NCI-H226 (cell line): ENCODE data around the gene TLK1.
A peak's percentile ranks its signal among the peaks of the same experiment; 100 is the strongest.

Experiments
- DNase-seq: peaks from one replicate; pipeline ENCODE4 v3.0.0-alpha.2; 2015

Gene TLK1

DNA sequence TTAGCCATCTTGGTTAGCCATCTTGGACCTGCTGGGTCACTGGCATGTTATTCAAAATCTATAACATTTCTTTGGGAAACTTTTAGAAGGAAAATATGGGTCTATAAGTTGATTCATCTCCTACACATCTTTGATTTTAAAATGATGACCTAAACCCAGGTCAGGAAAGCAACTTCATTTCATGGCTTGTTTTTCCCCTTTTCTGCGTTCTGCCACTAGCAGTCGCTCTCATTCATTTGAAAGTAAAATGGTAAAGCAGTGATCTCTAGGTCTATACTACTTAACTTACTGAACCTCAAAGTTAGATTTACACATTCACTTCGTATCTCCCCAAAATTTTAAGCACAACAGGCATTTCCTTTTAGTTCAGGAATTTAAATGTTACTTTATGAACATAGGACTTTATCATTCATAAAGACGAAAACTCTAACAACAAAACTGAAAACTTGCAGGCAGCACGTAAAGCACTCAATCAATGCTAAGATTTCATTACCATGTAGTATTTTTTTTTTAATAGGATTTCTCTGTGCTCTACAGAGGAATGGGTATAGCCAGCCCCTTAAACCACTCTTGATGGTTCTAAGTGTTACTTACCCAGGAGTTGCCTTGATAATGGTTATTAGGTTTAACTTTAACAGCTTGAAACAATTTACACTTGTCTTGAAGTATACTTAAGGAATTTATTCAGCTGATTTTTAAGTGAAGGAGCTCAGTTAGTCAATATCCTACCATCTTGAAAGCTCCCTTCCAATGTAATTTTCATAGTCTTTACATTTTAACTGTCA is 169.1 kb downstream of the TLK1 start:
- no peak for DNase-seq

DNA sequence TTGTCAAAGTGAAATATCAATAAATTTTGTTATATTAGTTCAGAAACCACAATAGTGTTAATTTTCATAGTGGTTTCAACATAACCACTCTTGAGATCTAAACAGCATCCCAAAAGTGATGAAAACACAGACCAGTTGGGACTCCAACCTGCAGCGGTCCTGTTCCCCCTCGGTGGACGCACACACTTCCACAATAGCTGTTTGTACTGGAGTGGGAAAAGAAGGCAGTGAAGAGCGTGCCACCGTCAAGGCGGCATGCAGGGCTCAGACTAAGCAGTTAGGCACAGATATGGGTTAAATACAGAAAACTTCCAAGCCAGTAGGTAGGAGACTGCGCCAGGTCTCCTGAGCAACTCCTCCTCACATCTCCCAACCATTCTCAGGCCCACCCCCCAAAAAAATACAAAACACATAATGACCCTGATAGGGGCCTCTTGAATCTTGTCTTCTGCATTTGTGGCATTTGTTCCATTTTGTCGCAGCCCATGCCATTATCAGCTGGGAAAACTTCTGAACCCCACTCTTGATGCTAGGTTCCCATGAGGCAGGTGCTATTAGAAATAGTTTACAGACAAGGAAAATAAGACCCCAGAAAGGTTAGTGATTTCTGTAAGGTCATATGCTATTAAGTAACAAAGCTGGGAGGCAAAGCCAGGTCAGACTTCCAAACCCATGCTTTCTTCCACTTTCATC is 174.0 kb downstream of the TLK1 start:
- no peak for DNase-seq

DNA sequence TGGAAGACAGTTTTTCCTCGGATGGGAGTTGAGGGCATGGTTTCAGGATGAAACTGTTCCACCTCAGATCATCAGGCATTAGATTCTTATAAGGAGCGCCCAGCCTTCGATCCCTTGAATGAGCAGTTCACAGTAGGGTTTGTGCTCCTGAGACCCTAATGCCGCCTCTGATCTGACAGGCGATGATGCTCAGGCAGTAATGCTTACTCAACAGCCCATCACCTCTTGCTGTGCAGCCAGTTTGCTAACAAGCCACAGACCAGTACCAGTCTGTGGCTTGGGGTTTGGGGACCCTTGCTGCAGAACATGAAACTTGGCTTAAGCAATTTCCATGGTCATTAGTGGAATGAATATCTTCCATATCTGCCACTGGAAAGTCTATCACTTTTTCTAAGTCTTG is 175.3 kb downstream of the TLK1 start:
- no peak for DNase-seq

DNA sequence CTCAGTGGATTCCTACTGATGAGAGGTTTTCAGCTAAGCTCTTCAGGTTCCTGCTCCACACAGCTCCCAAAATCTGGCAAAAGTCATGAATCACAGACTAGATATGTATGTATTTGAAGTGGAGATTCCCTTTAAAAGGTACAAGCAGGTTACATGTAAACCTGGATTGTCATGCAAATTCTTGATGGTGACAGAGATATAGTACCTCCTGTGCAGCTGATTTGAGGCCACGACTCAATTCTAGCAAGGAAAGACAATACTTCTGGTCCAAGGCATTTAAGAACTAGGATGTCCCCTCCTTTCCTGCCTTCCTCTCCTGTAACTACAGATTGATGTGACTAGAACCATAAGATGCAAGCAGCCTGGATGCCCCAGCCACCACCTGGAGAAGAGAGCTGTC is 176.6 kb downstream of the TLK1 start:
- no peak for DNase-seq

DNA sequence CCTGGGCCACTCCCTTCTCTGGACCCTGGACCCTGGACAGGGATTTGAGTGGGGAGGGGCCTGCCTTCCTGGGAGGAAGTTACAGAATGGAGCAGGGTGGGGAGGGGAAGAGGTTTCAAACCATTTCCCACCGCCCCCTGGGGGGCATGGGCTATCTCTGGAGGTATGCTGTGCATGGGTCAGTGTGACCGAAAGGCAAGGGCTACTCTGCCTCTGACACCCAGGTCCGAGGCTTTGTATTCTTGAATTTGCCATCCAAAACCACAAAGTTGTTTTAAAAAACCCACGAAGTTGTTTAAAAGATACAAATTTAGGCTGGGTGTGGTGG is 184.8 kb downstream of the TLK1 start:
- no peak for DNase-seq

DNA sequence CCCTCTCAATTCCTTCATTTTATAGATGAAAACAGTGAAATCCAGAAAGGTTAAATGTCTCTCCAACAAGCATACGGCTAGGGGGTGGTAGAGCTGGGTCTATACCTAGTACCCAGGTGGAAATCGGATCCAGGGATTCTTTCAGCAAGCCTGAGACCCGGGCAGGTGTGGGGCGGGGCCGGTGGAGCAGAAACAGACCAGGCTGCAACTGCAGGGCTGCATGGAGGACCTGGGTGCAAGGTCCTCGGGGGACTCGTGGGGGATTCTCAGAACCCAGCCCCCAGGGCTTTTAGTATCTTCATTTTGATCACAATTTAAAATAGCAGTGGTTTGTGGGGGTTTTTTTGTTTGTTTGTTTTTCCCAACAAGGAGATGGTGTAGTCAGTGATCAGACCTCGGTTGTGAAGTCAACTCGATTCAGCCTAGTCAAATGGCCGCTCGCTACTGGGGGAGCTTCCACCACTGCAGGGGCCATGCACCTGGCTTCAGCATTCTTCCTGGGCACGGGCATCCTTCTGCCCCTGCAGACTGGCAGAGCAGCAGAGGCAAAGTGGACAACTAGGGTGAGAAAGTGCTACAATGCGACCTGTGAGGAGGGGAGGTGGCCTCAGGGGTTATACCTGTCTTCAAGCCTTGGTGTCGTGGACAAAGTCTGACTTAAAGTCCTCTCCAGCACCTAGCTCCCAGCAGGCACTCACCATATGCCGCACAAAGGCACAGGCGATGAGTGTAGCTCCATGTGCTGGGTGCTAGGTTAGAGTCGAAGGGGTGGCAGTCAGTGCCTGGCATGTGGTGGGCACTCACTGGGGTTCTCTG is 185.4 kb downstream of the TLK1 start:
- no peak for DNase-seq

DNA sequence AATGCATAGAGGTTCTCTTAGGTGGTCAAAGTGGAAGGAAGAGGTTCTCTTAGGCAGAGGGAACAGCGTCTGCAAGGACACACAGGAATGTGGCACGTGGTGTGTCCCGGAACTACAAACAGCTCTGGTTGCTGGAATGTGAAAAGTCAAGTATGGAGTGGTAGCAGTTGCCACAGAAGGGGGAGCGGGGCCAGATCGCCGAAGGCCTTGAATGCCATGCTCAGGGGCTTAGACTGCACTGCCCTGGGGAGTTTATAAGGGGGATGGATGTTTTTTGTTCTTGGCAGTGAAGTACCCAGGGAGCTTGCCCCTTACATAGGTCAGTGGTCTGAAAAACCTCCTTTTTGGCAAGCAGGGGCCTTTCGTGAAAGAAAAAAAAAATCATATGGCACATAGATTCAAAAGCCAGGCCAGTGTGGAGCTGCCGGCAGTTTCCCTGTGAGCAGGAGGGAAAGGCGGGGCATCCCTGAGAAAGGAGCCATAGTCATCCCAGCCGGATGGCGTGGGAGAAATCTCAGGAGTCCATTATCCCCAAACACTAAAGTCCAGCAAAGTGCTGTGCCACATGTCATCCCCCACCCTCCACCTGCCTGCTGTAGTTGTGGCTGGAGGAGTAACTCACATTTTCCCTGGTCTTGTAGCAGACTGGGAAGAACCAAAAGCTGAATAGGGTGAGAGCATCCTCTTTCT is 186.2 kb downstream of the TLK1 start:
- no peak for DNase-seq

DNA sequence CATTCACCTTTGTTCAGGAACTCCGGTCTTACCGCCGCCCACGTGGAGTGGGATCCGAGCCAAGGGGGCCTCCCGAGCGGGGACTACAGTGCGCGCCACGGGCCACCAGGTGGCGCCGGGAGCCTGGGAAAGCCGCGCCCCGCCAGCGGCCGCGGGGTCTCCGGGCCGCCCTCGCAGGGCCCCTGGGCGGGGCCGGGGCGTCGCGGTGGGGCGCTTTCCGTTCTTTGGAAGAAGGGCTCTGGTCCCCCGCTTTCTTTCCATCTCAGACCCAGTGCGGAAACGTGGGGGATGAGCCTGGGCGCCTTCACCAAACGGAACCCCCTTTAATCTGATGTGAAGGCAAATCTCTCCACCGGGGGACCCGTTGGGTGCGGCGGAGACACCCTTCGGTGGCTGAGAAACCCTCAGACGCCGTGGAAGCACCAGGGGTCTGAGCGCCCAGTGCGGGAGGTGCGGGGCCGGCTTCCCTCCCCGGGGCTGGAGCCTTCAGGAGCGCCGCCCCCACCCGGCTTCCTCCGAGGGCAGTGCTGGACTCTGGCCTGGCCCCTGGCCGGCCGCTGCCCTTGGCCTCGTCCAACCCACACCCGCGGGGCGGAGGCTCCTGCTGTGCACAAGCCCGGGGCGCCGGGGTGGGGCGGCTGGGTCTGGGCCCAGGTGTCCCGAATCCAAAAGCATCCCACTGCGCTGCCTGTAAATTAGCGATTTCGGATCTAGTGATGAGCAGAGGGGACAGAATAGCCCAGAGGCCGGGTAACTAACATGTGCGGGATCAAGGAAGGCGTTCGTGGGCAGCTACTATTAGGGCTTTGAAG is 187.0 kb downstream of the TLK1 start:
- peak; percentile 67 for DNase-seq

DNA sequence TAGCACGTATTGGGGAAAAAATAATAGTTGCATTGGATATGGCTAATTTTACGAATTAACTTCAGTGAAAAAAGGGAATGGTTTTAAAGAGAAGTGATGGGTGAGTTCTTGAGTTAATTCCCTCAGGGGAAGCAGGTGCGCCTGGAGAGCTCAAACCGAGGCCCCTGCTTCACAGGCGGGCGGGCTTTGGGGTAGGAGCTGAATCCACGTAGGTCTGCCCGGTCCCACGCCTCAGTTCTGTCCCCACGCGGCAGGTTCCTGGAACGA is 187.5 kb downstream of the TLK1 start:
- no peak for DNase-seq

DNA sequence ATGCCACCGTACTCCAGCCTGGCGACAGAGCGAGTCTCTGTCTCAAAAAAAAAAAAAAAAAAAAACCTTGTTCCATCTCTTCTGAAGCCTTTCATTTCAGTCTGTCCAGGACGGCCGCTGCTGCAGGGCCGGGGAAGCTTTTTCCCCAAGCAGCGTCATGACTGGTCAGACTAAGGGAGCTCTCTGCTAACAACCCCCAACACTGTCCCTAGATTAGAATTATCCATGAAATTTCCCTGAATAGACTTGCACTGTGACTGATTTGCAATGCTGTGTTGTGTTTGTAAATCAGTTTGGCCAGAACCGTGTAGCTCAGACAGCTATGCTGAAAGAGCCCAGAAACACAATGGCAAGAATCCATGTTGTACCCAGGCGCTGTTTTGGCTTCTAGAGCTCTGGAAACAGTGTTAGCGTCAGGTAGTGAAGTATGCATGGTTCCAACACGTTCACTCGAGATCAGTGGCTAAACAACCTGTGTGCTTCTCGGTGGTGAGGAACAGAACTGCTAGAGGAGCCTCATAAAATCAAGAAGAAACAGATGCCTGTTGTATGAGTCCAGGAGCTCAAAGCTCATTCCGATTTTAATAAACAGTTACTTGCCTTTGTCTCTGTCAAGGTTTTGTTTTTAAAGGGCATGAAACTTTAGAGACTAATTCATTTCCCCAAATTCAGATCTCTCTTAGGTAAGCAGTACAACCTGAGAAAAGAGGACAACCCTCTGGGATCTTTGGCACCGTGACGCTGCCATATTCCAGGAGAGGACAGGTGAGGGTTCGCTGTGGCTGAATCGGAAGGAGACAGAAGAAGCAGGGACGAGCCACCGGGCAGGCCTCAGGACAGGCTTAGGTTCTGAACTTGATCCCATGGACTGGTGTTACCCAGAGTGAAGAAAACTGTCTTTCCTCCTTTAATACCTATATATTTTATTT is 188.1 kb downstream of the TLK1 start:
- DNase-seq, result no peak

DNA sequence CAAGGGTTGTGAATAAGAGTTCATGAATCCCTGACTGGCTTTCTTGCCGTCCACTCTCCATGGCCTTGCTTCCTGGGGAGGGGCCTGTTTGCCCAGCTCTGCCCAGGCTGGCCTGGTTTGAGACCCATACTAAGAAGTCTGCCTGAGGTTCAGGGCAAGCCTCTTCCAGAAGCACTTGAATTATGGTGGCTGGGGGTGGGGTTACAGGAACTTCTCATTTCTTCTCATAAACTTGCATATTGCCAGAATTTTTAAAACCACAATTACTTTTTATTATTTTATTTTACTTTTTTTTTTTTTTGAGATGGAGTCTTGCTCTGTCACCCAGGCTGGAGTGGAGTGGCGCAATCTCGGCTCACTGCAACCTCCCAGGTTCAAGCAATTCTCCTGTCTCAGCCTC is 189.6 kb downstream of the TLK1 start:
- no peak for DNase-seq

DNA sequence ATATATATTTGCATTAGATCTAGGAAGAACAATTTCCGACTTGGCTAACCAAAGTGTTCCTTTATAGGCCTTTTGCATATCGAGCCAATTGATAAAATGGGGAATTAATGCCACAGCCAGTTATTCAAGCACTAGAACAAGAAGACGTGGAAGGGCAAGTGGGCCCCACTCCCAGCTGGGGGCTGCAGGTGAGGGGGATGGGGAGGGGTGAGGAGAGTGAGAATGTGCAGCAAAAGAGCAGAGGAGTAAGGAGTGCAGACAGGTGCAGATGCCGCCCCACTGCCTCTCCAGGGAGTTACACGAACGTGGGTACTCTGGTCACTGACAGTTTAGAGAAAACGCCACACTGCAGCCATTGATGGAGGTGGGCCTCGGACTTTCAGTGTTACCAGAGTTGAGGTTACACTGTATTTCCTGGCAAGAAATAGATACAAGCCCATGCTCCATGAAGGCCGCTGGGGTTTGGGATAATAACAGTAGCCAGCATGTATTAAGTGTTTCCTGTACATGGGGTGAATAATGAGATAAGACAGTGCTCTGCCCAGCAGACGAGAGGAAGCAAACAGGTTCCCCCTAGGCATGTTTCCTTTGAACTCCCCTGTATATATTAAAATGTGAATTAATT is 190.7 kb downstream of the TLK1 start:
- DNase-seq, result no peak

DNA sequence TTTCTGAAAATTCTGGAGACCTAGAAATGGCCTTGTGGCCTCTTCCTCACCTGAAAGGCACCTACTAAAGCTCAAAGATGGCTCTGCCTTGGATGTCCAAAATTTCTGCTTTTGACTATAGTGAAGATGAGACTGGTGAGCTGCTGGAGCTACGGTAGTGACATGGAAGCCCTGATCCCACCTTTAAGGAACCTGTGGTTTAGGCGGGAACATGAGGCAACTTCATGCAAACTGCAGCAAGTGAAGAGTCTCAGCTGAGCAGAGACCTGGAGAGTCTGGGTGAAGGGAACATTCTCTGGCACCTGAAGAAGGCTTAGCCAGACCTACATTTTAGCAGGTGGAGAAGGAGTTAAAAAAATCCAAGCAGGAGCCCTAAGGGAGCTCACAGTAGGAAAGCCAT is 191.7 kb downstream of the TLK1 start:
- no peak for DNase-seq

DNA sequence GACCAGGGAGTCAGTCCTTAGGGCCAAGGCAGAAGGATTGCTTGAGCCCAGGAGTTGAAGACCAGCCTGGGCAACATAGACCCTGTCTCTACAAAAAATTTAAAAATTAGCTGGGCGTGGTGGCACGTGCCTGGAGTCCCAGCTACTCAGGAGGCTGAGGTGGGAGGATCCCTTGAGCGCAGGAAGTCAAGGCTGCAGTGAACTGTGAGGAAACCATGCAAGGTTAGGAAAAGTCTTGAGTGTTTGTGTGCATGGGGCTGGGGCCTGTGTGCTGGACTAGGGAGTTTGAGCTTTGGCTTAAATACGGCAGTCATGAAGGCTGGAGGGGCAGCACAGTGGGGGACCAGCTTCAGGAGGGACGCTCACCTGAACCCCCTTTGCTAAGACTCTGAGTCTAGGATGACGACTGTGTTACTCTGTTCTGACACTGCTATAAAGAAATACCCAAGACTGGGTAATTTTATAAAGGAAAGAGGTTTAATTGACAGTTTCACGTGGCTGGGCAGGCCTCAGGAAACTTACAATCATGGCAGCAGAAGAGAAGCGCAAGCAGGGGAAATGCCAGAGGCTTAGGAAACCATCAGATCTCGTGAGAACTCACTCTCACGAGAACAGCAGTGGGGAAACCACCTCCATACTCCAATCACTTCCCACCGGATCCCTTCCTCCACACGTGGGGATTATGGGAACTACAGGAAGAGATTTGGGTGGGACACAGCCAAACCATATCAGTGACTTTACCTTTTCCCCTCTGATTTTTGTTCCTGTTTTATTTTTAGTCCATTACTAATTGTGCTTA is 192.3 kb downstream of the TLK1 start:
- DNase-seq, result no peak

DNA sequence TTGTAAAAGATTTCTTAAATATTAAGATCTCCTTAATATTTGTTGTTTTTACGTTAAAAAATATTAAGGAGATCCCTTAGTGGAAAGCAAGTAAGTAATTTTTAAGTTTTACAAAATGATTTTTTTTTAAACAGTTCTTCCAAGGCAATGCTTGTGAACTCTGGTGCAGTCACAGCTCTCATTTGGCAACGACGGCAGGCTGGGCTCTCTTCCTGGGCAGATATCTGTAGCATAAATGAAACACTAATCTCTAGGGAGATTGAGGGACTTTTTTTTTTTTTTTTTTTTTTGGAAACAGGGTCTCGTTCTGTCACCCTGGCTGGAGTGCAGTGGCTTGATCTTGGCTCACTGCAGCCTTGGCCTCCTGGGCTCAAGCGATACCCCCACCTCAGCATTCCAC is 193.1 kb downstream of the TLK1 start:
- no peak for DNase-seq

DNA sequence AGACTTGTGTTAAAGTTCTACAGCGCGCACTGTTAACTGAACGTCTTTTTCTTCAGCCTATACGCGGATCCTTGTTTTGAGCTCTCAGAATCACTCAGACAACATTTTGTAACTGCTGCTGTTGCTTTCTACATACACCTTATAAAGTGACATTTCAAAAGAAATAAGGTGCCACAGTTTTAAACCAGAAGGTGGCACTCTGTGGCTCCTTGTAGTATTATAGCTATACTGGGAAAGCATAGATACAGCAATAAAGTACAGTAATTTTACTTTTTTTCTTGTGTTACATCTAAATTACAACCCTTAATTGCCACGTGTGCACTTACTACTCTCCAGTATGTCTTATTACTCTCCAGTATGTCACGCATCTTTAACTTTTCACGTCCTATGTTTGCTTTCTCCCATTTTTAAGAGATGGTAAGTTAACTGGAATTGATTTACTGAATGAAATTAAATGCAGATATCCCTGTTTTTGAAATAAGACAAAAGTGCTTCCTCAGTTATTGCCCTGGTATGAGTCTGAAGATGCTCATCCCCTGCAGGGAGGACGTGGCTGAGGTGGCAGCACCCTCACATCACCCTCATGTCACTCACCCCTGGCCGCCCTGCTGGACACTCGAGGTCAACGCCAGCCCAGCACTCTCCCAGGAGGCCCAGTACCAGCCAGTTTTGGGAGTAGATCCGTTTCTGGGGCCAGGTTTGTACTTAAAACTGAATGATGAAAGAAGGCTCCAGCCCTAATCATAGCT is 193.9 kb downstream of the TLK1 start:
- no peak for DNase-seq

DNA sequence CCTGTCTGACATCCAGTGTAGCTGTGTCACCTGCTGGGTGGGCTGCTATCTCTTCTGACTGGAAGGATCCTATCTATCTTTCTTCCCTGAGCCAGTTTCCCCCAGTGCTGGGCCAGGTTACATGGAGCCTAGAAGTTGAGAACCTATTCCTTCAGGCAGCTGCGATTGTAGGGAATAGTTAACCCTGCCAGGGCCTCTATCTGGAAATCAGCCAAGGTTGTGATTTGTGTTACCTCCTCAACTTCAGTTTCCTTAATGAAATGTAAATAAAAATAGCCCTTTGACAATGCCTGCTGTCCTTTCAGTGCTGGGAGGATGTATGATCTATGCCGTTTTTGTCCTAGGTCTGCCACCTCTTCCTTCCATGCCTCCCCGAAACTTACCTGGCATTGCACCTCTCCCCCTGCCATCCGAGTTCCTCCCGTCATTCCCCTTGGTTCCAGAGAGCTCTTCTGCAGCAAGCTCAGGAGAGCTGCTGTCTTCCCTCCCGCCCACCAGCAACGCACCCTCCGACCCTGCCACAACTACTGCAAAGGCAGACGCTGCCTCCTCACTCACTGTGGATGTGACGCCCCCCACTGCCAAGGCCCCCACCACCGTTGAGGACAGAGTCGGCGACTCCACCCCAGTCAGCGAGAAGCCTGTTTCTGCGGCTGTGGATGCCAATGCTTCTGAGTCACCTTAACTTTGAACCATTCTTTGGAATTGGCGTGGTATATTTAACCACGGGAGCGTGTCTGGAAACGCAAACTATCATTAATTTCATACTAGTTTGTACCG is 195.1 kb downstream of the TLK1 start:
- no peak for DNase-seq

DNA sequence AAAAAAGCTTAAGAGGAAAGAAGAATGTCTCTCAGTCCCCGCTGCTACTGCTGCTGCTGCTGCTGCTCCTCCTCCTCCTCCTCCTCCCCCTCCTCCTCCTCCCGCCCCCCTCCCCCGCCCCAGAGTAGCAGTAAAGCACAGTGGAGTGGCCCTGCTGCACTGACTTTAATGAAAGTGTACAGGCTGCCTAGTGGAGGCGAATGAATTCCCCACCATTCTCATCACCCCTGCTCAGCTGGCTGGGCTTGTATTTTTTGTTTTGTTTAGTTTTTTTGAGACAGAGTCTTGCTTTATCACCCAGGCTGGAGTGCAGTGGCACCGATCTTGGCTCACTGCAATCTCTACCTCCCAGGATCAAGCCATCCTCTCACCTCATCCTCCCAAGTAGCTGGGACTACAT is 197.3 kb downstream of the TLK1 start:
- no peak for DNase-seq

DNA sequence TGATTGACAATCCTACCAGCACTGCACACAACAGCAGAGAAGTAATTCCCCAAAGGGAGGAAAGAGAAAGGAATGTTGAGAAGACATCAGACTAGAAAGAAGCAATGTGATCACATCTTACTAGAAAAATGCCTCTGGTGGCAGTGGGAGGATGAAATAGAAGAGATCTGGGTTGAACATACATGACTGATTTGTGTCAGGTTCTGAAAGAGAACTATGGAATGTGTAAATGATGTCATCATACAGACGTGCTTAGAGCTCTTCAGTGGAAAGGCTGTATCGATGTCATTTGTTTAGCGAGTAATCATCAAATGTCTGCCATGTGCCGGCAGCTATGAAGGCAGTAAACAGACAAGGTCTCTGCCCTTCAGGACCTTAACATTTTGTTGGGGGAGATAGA is 206.8 kb downstream of the TLK1 start:
- no peak for DNase-seq
